ENCODE results near the gene GSTCD.

The GSTCD gene

DNA sequence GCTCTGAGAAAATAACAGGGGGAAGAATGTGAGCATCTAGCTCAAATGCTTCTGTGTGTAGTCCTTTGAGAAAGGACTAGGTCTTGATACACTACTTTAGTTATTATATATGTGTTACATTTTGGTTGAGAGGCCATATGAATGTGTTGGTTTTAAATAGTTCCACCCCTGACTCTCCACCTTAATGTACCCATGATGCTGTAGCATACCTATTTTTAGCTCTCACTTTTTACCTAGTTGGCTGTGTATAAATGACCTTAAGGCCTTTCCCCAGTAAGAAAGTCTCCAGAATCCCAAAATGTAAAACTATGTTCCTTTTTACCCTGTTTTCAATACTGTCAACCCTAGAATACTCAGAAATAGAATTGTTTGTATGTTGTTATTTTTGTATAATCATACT, 166.6 kb downstream of the GSTCD start:
- H3K27ac ChIP-seq (ENCODE audit: extremely low read depth, low read depth, low read length), result no peak overlapping the region
- TF ChIP-seq MYNN (tag by site-specific recombination; IDR thresholded peaks at IDR 0.05; ENCODE audit: borderline replicate concordance), result no peak
- no peak for TF ChIP-seq ZNF658 (tag by site-specific recombination; IDR thresholded peaks at IDR 0.05)
- TF ChIP-seq, protein P1, sequence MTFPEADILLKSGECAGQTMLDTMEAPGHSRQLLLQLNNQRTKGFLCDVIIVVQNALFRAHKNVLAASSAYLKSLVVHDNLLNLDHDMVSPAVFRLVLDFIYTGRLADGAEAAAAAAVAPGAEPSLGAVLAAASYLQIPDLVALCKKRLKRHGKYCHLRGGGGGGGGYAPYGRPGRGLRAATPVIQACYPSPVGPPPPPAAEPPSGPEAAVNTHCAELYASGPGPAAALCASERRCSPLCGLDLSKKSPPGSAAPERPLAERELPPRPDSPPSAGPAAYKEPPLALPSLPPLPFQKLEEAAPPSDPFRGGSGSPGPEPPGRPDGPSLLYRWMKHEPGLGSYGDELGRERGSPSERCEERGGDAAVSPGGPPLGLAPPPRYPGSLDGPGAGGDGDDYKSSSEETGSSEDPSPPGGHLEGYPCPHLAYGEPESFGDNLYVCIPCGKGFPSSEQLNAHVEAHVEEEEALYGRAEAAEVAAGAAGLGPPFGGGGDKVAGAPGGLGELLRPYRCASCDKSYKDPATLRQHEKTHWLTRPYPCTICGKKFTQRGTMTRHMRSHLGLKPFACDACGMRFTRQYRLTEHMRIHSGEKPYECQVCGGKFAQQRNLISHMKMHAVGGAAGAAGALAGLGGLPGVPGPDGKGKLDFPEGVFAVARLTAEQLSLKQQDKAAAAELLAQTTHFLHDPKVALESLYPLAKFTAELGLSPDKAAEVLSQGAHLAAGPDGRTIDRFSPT (tag by site-specific recombination; IDR thresholded peaks at IDR 0.05), result no peak
- TF ChIP-seq SETDB1 (IDR thresholded peaks at IDR 0.05; ENCODE audit: insufficient read length, low read length), result no peak
- no peak for TF ChIP-seq ZEB2 (tag by site-specific recombination; IDR thresholded peaks at IDR 0.05)
- no peak for TF ChIP-seq ZNF621 (tag by site-specific recombination; IDR thresholded peaks at IDR 0.05)
- no peak for TF ChIP-seq ZNF341 (tag by site-specific recombination; IDR thresholded peaks at IDR 0.05; ENCODE audit: low read depth)
- TF ChIP-seq ZFP3 (tag by site-specific recombination; IDR thresholded peaks at IDR 0.05; ENCODE audit: low read depth), result no peak
- no peak for TF ChIP-seq SALL2 (tag by site-specific recombination; IDR thresholded peaks at IDR 0.05; ENCODE audit: borderline replicate concordance)
- no peak for TF ChIP-seq ZNF707 (tag by site-specific recombination; IDR thresholded peaks at IDR 0.05)
- TF ChIP-seq, protein P2, sequence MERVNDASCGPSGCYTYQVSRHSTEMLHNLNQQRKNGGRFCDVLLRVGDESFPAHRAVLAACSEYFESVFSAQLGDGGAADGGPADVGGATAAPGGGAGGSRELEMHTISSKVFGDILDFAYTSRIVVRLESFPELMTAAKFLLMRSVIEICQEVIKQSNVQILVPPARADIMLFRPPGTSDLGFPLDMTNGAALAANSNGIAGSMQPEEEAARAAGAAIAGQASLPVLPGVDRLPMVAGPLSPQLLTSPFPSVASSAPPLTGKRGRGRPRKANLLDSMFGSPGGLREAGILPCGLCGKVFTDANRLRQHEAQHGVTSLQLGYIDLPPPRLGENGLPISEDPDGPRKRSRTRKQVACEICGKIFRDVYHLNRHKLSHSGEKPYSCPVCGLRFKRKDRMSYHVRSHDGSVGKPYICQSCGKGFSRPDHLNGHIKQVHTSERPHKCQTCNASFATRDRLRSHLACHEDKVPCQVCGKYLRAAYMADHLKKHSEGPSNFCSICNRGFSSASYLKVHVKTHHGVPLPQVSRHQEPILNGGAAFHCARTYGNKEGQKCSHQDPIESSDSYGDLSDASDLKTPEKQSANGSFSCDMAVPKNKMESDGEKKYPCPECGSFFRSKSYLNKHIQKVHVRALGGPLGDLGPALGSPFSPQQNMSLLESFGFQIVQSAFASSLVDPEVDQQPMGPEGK (tag by site-specific recombination; IDR thresholded peaks at IDR 0.05), result no peak
- TF ChIP-seq ZNF544 (tag by site-specific recombination; IDR thresholded peaks at IDR 0.05), result no peak
- TF ChIP-seq ZBTB1 (tag by site-specific recombination; IDR thresholded peaks at IDR 0.05), result no peak
- TF ChIP-seq, protein P3, sequence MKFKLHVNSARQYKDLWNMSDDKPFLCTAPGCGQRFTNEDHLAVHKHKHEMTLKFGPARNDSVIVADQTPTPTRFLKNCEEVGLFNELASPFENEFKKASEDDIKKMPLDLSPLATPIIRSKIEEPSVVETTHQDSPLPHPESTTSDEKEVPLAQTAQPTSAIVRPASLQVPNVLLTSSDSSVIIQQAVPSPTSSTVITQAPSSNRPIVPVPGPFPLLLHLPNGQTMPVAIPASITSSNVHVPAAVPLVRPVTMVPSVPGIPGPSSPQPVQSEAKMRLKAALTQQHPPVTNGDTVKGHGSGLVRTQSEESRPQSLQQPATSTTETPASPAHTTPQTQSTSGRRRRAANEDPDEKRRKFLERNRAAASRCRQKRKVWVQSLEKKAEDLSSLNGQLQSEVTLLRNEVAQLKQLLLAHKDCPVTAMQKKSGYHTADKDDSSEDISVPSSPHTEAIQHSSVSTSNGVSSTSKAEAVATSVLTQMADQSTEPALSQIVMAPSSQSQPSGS (tag by site-specific recombination; IDR thresholded peaks at IDR 0.05; ENCODE audit: low read depth), result no peak
- TF ChIP-seq ZNF76 (tag by site-specific recombination; IDR thresholded peaks at IDR 0.05; ENCODE audit: borderline replicate concordance, low read depth), result no peak
- TF ChIP-seq ZNF223 (tag by site-specific recombination; IDR thresholded peaks at IDR 0.05), result no peak
- TF ChIP-seq PRDM1 (tag by site-specific recombination; IDR thresholded peaks at IDR 0.05), result no peak
- TF ChIP-seq, protein P4, sequence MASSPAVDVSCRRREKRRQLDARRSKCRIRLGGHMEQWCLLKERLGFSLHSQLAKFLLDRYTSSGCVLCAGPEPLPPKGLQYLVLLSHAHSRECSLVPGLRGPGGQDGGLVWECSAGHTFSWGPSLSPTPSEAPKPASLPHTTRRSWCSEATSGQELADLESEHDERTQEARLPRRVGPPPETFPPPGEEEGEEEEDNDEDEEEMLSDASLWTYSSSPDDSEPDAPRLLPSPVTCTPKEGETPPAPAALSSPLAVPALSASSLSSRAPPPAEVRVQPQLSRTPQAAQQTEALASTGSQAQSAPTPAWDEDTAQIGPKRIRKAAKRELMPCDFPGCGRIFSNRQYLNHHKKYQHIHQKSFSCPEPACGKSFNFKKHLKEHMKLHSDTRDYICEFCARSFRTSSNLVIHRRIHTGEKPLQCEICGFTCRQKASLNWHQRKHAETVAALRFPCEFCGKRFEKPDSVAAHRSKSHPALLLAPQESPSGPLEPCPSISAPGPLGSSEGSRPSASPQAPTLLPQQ (tag by site-specific recombination; IDR thresholded peaks at IDR 0.05), result no peak
- no peaks in the 10 kb centered on the region for H3K9me3 ChIP-seq (ENCODE audit: control insufficient read depth, insufficient read depth, low read depth, low read length)
- ChIA-PET CTCF (no interaction called here), POLR2A (interaction anchor here (0.6 kb wide), 1 partner anchor 23 kb away, joined by 3 read pairs; no protein-coding TSS in a partner anchor)
- H3K4me3 ChIP-seq (ENCODE audit: low read depth, low read length), result no peak overlapping the region
- no peaks in the 10 kb centered on the region for H3K4me1 ChIP-seq (ENCODE audit: control insufficient read depth, insufficient read depth, low read length)
- H3K36me3 ChIP-seq (ENCODE audit: control insufficient read depth in 2 of 2, insufficient read depth in 1 of 2, low read length in 2 of 2), result no peaks in the 10 kb centered on the region

DNA sequence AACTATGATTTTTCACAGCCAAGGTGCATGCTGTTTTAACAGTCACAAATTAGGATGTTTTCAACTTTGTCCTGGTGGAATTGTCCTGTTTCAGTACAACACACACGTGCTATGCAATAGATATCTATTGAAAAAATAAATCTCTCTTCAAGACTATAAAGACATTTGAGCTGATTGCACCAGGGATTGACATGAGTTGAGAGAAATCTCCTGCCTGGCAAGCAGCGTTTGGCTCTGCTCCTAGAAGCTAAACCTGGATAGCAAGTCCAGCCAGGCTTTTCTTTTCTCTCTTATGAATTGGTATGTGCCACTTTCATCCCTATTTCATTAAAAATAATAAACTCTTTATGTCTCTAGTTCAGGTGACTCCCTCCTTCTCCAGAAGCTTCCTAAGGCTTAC, 170.1 kb downstream of the GSTCD start:
- ChIA-PET CTCF (interaction anchor here (0.7 kb wide), 1 partner anchor 405 kb away, joined by 3 read pairs; the partner anchor contains the start of gene PPA2), POLR2A (no interaction called here)
- H3K4me1 ChIP-seq (ENCODE audit: control insufficient read depth, insufficient read depth, low read length), result no peaks in the 10 kb centered on the region
- no peaks in the 10 kb centered on the region for H3K9me3 ChIP-seq (ENCODE audit: control insufficient read depth, insufficient read depth, low read depth, low read length)
- H3K27ac ChIP-seq (ENCODE audit: extremely low read depth, low read depth, low read length), result no peak overlapping the region
- no peaks in the 10 kb centered on the region for H3K36me3 ChIP-seq (ENCODE audit: control insufficient read depth in 2 of 2, insufficient read depth in 1 of 2, low read length in 2 of 2)
- H3K4me3 ChIP-seq (ENCODE audit: low read depth, low read length), result no peak overlapping the region
- TF ChIP-seq ZNF555 (tag by site-specific recombination; conservative IDR thresholded peaks at IDR 0.05), result no peak
- TF ChIP-seq, protein P5, sequence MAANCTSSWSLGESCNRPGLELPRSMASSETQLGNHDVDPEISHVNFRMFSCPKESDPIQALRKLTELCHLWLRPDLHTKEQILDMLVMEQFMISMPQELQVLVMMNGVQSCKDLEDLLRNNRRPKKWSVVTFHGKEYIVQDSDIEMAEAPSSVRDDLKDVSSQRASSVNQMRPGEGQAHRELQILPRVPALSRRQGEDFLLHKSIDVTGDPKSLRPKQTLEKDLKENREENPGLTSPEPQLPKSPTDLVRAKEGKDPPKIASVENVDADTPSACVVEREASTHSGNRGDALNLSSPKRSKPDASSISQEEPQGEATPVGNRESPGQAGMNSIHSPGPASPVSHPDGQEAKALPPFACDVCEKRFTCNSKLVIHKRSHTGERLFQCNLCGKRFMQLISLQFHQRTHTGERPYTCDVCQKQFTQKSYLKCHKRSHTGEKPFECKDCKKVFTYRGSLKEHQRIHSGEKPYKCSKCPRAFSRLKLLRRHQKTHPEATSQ (tag by site-specific recombination; IDR thresholded peaks at IDR 0.05), result no peak
- no peak for TF ChIP-seq ZNF664 (tag by site-specific recombination; IDR thresholded peaks at IDR 0.05)
- TF ChIP-seq ZNF514 (tag by site-specific recombination; IDR thresholded peaks at IDR 0.05), result no peak
- TF ChIP-seq ZNF16 (tag by site-specific recombination; IDR thresholded peaks at IDR 0.05; ENCODE audit: low read depth), result no peak
- TF ChIP-seq, protein P6, sequence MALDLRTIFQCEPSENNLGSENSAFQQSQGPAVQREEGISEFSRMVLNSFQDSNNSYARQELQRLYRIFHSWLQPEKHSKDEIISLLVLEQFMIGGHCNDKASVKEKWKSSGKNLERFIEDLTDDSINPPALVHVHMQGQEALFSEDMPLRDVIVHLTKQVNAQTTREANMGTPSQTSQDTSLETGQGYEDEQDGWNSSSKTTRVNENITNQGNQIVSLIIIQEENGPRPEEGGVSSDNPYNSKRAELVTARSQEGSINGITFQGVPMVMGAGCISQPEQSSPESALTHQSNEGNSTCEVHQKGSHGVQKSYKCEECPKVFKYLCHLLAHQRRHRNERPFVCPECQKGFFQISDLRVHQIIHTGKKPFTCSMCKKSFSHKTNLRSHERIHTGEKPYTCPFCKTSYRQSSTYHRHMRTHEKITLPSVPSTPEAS (tag by site-specific recombination; IDR thresholded peaks at IDR 0.05), result no peak
- TF ChIP-seq, protein P2 (tag by site-specific recombination; IDR thresholded peaks at IDR 0.05), result no peak
